Activated CD8-positive, alpha-beta memory T cell treated with anti-CD3 and anti-CD28 coated beads for 48 hours (primary cell): ENCODE results near the gene FAM162B.
"Not testable (repeated sequence)": the region's sequence is repeated elsewhere in the genome, so short reads cannot be mapped to it uniquely, and the experiment has no call there.

ENCODE experiments used
- DNase-seq, 3 experiments: peaks; one replicate each; pipeline ENCODE4 v3.0.0-alpha.2; 2020; ENCODE audit warnings: low read depth in 2 of 3, low spot score in 2 of 3

FAM162B gene

DNA sequence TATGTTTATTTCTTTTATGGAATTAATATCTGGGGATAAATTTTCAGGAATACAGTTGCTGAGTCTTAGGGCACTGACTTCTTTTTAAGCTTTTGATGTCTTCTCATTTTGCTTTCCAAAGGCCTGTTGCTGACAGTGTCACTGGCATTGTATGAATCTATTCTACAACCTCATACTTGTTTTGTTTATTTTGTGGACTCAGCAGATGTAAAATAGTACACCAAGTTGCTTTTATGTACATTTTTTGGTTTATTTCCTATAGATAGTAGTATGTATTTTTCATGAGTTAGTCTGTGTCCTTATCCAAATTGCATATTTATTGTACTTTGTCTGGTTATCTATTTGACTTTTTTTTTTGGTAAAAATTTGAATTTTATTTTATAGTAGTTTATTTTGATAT lies 35.0 kb downstream of the FAM162B start:
- no peak for DNase-seq

- no peak for DNase-seq
Observed at GRCh38 chr6:116726947-116727346, 38.6 kb downstream of the FAM162B start.

DNA sequence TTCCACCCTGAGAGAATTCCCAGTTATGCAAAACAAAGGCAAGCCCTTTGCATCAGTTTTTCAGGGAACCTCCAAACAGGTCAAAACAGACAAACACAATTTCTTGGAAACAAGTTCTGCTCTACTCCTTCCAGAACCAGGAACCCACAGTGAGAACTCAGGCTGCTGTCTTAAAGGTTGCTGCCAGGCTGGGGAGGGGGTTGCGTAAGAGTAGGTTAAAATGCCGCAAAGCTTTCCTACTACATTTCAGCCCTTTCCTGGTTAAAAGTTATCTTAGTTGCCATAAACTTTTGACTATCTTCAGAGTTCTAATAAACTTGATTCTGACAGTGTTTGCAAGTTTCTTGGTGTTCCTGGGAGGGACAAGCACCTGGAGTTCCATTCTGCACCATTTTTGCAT lies 50.8 kb downstream of the FAM162B start:
- no peak for DNase-seq

DNA sequence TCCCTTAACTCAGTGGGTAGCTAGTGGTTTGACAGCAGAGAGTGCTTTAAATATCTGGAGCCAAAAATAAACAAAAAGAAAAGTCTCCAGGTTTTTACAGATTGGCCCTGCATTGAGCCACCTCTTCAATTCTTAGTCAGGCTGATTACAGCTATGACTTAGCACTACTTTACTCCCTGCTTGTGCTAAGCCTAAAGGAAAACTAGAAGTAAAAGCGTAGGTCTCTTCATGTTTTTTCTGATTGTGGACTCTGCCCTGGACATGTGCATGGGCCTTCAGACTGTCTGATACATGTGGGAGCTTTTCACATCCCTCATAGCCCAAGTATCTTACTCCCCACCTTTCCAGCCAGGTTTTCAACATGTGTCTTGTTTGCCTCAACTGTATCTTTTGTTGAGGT lies 51.2 kb downstream of the FAM162B start:
- no peak for DNase-seq

GRCh38 chr6:116705917-116706316 lies 59.6 kb downstream of the FAM162B start:
- no peak for DNase-seq

- not testable (repeated sequence) for DNase-seq
Observed at GRCh38 chr6:116703888-116704287, 61.6 kb downstream of the FAM162B start.
